ENCODE measurements around the gene PATJ.

DNA sequence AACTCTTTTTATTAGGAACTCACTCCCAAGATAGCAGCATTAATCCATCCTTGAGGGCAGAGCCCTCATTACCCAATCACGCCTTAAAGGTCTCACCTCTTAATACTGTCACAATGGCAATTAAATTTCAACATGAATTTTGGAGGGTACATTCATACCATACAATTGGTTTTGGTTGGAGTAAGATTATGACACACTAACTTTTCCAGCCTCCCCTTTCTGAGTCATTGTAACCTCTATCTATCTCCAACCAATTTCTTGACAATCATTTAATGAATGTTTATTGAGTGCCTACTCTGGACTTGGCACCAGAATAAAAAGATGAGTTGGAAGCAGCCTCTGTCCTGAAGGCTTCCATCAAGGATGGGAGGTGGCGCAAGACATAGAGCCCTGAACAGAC lies 358.2 kb downstream of the PATJ start:
- TF ChIP-seq CTCF (IDR thresholded peaks at IDR 0.05 in 2 of 3, conservative IDR thresholded peaks at IDR 0.05 in 1 of 3; ENCODE audit: borderline replicate concordance in 1 of 3, insufficient read depth in 1 of 3, low read depth in 2 of 3, low read length in 2 of 3): no peak
- TF ChIP-seq, protein P1, sequence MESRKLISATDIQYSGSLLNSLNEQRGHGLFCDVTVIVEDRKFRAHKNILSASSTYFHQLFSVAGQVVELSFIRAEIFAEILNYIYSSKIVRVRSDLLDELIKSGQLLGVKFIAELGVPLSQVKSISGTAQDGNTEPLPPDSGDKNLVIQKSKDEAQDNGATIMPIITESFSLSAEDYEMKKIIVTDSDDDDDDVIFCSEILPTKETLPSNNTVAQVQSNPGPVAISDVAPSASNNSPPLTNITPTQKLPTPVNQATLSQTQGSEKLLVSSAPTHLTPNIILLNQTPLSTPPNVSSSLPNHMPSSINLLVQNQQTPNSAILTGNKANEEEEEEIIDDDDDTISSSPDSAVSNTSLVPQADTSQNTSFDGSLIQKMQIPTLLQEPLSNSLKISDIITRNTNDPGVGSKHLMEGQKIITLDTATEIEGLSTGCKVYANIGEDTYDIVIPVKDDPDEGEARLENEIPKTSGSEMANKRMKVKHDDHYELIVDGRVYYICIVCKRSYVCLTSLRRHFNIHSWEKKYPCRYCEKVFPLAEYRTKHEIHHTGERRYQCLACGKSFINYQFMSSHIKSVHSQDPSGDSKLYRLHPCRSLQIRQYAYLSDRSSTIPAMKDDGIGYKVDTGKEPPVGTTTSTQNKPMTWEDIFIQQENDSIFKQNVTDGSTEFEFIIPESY (IDR thresholded peaks at IDR 0.05; ENCODE audit: extremely low read depth, insufficient replicate concordance, low read length): no peak
- TF ChIP-seq POLR2A (IDR thresholded peaks at IDR 0.05; ENCODE audit: borderline replicate concordance, extremely low read depth, insufficient read depth, insufficient read length): no peak
- TF ChIP-seq, protein P2, sequence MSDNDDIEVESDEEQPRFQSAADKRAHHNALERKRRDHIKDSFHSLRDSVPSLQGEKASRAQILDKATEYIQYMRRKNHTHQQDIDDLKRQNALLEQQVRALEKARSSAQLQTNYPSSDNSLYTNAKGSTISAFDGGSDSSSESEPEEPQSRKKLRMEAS (IDR thresholded peaks at IDR 0.05): no peak
- TF ChIP-seq ZFX (IDR thresholded peaks at IDR 0.05): no peak
- TF ChIP-seq POLR2AphosphoS5 (IDR thresholded peaks at IDR 0.05; ENCODE audit: low read depth, low read length): no peak
- TF ChIP-seq TCF7L2 (IDR thresholded peaks at IDR 0.05; ENCODE audit: borderline replicate concordance, extremely low read depth, insufficient read depth, insufficient read length): no peak
- TF ChIP-seq RAD21 (IDR thresholded peaks at IDR 0.05; ENCODE audit: low read depth): no peak
- TF ChIP-seq SIN3A (IDR thresholded peaks at IDR 0.05; ENCODE audit: low read depth): no peak
- no peak for TF ChIP-seq EZH2 (IDR thresholded peaks at IDR 0.05)
